ENCODE results near the gene DEAF1.

DNA sequence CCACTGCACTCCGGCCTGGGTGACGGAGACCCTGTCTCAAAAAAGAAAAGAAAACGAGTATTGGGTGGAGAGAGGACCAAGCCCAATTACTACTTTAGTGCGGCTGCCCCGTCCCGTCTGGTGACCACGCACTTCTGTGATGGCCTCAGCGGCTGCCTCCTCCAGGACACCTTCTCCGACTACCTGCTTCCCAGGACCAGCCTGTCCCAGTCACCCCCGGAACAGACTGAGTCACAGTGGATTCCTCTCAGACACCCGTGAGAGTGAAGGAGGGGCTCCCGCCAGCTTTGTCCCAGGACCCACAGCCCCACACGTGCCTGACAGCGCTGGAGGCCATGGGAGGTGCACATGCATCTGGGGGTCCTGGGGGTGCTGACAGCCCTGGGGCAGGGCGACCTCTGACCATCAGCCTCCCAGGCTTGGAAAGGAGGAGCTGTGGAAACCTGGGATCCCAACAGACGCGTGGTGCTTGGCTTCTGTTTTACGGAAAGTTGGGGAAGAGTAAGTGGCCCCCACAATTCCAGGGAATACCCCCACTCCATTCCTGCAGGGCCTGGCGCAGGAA, 53.1 kb downstream of the DEAF1 start:
- TF ChIP-seq, protein P1, sequence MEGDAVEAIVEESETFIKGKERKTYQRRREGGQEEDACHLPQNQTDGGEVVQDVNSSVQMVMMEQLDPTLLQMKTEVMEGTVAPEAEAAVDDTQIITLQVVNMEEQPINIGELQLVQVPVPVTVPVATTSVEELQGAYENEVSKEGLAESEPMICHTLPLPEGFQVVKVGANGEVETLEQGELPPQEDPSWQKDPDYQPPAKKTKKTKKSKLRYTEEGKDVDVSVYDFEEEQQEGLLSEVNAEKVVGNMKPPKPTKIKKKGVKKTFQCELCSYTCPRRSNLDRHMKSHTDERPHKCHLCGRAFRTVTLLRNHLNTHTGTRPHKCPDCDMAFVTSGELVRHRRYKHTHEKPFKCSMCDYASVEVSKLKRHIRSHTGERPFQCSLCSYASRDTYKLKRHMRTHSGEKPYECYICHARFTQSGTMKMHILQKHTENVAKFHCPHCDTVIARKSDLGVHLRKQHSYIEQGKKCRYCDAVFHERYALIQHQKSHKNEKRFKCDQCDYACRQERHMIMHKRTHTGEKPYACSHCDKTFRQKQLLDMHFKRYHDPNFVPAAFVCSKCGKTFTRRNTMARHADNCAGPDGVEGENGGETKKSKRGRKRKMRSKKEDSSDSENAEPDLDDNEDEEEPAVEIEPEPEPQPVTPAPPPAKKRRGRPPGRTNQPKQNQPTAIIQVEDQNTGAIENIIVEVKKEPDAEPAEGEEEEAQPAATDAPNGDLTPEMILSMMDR (IDR thresholded peaks at IDR 0.05; ENCODE audit: insufficient read depth, low read depth, low read length), result no peak
- no peak for TF ChIP-seq EZH2 (IDR thresholded peaks at IDR 0.05; ENCODE audit: insufficient read depth, low read length)

Data from astrocyte (in vitro differentiated cells and primary cell).